Measurements from ENCODE around the gene SORCS3.

DNA sequence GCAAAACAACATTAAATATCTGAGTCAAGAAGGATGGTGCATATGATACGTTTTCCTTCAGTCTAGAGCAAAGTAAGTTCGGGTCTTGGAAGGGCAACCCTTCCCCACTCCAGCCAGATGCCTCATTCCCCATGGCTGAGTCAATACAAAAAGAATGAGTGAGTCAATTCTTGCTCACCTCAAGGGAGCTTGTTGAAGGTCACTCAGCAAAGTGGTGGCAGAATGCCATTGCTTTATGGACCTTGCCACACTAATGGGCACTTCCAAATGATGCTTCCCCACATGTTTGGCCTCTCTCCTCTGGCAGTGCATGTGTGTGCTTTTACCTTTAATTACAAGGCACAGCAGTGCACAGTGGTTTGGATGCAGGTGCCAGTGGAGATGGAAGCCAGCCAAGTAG lies 296.5 kb downstream of the SORCS3 start:
- TF ChIP-seq, protein P1, sequence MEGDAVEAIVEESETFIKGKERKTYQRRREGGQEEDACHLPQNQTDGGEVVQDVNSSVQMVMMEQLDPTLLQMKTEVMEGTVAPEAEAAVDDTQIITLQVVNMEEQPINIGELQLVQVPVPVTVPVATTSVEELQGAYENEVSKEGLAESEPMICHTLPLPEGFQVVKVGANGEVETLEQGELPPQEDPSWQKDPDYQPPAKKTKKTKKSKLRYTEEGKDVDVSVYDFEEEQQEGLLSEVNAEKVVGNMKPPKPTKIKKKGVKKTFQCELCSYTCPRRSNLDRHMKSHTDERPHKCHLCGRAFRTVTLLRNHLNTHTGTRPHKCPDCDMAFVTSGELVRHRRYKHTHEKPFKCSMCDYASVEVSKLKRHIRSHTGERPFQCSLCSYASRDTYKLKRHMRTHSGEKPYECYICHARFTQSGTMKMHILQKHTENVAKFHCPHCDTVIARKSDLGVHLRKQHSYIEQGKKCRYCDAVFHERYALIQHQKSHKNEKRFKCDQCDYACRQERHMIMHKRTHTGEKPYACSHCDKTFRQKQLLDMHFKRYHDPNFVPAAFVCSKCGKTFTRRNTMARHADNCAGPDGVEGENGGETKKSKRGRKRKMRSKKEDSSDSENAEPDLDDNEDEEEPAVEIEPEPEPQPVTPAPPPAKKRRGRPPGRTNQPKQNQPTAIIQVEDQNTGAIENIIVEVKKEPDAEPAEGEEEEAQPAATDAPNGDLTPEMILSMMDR (IDR thresholded peaks at IDR 0.05; ENCODE audit: insufficient read depth, low read length): no peak
- TF ChIP-seq POLR2AphosphoS5 (IDR thresholded peaks at IDR 0.05; ENCODE audit: low read depth) (no peak), GABPA (IDR thresholded peaks at IDR 0.05; ENCODE audit: low read depth) (no peak)

Measured in HL-60 (cell line).